Right renal pelvis (tissue), 4 donors: ENCODE measurements around the gene PARPBP. TPM values are rescaled to one million over a fixed set of nuclear protein-coding genes. Genes with fewer than 3 reads are reported as not detected.
"Not testable (repeated sequence)": the region's sequence is repeated elsewhere in the genome, so short reads cannot be mapped to it uniquely, and the experiment has no call there.

Source experiments
- DNase-seq, 4 donors: peaks; one replicate each; pipeline ENCODE4 v3.0.0-alpha.2; 2013; ENCODE audit warnings: low read depth in 4 of 4, low spot score in 3 of 4, missing footprints in 1 of 4
- polyA plus RNA-seq, 4 donors: library from polyadenylated mRNA; unstranded; fragments of 120-200 nt; gene quantifications; one replicate each; pipeline ENCODE4 v1.2.1, GENCODE V29; 2013; ENCODE audit not compliant: insufficient read length in 4 of 4

PARPBP gene
- polyA plus RNA-seq, 4 donors: 12.4 to 15.9 (median 13.8) TPM

DNA sequence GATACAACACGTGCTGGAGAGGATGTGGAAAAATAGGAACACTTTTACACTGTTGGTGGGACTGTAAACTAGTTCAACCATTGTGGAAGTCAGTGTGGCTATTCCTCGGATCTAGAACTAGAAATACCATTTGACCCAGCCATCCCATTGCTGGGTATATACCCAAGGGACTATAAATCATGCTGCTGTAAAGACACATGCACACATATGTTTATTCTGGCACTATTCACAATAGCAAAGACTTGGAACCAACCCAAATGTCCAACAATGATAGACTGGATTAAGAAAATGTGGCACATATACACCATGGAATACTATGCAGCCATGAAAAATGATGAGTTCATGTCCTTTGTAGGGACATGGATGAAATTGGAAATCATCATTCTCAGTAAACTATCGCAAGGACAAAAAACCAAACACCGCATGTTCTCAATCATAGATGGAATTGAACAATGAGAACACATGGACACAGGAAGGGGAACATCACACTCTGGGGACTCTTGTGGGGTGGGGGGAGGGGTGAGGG, 27.1 kb downstream of the PARPBP start:
- not testable (repeated sequence) for DNase-seq

DNA sequence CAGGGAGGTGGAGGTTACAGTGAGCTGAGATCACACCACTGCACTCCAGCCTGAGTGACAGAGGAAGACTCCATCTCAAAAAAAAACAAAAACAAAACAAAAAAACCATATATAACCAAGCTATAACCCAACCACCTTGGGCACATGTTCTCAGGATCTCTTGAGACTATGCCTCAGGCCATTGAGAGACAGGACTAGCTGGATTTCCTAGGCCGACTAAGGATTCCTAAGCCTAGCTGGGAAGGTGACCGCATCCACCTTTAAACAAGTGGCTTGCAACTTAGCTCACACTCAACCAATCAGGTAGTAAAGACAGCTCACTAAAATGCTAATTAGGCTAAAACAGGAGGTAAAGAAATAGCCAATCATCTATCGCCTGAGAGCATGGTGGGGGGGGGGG, 35.2 kb downstream of the PARPBP start:
- DNase-seq: not testable (repeated sequence)

DNA sequence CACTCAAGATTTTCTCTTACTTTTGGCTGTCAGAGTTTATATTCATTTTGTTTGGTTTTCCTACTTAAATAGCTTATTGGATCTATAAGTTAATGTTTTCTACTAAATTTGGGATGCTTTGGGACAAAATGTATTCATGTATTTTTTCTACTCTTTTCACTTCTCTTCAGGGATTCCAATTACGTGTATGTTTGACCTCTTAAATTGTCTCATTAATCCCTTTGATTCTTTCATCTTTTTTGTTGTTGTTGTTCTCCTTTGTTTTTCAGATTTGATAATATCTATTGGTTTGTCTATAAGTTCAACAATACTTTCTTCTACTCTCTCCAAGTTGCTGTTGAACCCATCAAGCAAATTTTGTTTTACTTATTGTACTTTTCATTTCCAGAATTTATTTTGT, 43.4 kb downstream of the PARPBP start:
- DNase-seq: no peak

DNA sequence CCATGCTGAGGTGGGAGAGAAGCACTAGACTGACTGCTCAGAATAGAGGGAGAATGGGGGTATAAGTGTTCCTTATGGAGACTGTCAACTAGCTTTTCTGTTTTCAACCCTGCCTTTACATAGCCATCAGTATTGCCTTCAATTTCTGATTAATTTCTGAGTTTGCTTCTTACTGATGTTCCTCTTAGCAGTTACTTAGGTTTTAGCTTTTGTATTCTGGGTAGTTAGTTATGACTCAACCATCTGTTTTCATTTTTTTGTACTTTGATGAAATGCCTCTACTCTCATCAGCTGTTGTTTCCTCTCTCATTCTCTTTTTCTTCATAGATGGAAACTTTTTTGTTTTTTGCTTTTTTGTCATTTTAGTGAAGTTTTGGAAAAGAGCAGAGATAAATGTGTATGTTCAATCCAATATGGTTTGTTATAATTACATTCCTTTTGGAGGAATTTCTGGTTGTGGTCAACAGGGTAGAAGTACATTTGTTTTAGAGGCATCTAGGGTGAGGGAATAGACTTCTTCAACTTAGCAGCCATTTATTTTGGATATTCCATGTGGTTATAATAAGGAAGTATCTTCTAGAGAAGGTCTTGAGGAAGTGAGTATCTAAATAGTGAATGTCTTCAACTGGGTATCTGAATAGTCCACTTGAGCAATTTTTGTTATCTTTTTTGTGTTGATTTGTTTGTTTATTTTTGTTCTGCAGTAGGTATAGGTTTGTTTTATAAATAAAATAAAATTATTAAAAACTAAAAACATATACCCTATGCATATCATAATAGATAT, 48.0 kb downstream of the PARPBP start:
- DNase-seq: no peak

DNA sequence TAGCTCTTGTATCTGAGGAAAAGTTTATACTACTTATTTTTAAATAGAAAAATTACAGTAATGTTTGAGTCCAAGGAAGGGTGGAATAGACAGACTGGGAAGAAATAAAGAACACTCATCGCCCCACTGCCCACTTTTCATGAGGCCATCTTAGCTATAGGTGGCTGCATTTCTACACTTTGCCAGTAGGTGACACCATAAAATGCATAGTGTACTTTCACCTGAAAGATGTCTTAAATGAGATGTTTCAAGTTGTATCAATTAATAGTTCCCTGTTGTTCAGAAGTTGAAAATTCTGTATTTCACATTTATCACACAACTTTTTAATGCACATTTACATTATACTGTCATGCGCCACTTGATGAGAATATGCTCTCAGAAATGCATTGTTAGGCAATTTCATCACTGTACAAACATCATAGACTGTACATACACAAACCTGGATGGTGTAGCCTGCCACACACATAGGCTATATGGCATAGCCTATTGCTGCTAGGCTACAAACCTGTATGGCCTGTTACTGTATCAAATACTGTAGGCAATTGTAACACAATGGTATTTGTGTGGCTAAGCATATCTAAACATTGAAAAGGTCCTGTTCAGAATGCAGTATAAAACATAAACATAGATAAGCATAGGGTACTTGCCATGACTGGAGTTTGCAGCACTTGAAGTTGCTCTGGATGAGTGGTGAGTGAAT, 50.1 kb downstream of the PARPBP start:
- DNase-seq: peak in 1 of 4 donors; percentile 3

DNA sequence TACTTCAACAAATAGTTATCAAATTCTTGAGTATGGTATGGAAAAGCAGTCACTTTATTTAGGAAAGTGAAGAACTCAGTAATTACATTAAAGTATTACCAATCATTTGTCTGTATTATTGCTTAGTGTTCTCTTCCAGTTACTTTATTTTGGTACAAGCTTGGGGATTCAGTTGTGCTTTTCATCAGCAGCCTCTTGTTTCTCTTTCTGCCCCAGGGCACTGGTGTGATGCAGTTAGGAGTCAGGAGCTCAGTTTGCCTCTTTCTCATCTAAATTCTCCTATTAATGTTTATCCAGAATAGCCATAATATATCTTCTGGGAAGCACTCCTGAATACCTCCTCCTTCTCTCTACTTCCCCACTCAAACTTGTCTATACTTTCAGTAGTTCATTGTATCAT, 52.0 kb downstream of the PARPBP start:
- DNase-seq: no peak

DNA sequence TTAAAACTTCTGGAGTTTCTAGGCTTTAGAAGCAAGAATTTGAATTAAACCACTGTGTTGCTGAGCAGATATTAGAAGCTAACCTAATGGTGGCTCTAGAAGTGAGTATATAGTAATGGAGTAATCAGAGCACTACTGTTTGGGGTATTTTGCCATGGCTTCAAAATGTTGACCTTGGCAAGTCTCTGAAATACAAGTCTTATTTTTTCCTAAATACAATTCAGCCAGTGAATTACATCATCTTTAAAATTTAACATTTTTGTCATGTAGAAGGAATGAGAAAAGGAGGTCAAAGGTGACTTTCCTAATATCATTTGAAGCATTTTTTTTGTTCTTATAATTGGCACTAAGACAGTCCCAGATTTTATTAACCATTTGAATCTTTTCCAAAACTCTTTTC, 52.5 kb downstream of the PARPBP start:
- DNase-seq: no peak

DNA sequence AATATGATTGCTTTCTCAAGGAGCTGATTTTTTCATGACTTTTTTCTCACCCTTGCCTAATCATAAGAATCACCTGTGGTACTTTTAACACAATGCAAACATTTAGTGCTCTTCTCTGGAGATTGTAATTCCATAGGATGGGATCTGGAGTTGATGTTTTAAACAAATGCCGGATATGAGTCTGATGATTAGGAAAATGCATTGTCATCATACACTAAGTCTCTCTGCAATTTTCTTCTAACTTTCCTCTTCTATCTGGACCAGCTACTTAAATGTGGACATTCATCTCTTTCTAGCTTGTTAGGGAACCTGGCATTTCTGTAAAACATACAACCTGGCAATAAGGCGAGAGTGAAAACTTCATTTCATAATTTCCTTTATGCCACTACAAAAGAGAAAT, 54.1 kb downstream of the PARPBP start:
- no peak for DNase-seq

DNA sequence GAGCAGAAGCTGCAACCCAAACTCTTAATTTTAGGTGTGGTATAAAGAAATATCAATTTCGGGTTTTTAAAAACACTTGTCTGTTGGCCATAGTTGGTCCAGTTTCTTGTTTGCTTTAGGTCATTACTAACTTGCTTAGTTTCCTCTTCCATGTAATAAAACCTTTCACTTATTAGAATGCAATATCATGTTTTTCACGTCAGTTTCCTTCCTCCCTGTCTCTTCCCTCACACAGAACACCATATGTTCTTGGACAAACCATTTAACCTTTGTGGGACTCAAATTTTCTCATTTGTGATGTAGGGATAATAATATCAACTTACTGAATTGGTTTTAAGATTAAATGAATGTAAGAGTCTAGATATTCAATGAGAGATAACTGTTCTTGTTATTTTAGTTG, 54.8 kb downstream of the PARPBP start:
- no peak for DNase-seq

DNA sequence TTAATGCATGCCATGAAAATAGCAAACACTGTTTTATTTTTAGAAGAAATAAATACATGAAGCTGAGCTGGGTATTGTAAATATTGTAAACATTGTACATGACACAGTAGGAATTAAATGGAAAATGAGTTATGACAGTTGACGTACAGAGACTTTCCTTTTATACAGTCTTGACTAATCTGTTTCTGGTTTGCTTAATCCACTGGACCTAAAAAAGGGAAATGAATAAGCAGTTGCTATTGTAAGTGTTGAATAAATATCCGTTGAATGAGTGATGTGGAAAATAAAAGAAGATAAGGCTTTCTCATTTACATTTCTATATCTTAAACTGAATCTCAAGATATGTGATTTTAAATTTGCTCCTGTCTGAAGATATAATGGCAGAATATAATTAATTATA, 62.7 kb downstream of the PARPBP start:
- DNase-seq: no peak

DNA sequence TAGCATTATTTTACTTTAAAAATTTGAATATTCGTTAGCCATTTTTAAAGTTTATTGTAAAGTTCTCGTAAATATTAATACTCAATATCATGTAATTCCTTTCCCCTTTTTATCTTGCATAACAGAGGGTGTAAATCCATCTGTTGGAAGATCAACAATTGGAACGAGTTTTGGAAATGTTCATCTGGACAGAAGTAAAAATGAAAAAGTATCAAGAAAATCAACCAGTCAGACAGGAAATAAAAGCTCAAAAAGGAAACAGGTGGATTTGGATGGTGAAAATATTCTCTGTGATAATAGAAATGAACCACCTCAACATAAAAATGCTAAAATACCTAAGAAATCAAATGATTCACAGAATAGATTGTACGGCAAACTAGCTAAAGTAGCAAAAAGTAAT, 75.8 kb downstream of the PARPBP start:
- DNase-seq: no peak

DNA sequence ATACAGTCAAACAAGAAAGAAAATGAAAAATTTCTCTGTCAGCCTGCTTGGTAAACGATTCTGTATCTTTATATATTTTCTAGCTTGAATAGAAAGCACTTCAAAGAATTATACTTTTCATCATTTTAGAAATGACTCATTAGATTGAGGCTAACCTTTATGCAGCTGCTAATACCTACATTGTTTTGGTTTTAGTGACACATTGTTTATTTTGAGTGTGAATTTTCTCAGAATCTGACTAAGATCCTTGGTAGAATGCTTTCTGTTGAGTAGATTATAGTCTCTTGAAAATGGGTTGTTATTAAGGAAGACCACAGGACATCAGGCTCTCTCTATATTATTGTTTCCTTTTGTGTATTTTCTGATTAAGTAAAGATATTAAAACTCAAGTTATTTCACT, 77.8 kb downstream of the PARPBP start, which contains the start of gene PMCH:
Gene PMCH (minus strand): TSS at position 45 of the 400 bp plus-strand sequence. CDS start 63 bp downstream, outside the sequence.
- no peak for DNase-seq

DNA sequence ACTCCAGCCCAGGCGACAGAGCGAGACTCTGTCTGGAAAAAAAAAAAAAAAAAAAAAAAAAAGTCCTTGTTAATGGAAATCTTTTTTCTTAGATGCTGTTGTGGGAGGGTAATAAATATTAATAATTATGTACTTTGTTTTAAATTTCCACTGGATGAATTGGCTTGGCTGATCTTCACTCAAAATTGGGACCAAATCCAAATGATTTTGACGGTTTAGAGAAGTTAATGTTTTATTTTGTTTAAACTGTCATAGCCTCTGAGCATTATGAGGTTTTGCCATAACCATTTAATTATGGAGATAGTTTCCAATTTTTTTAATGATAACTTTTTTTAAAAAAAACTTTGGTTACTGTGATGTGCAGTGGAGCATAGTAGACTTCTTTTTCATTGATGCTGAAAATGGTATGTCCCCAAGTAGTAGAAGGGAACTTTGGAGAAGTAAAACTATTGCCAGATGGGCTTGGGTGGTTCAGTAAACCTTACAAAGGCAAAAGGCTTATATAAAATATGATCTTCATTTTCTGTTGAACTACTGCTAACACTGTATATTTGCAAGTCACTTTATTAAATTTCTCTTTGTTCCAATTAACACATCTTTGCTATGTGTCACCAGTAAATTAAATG, 81.6 kb downstream of the PARPBP start:
- DNase-seq: no peak

DNA sequence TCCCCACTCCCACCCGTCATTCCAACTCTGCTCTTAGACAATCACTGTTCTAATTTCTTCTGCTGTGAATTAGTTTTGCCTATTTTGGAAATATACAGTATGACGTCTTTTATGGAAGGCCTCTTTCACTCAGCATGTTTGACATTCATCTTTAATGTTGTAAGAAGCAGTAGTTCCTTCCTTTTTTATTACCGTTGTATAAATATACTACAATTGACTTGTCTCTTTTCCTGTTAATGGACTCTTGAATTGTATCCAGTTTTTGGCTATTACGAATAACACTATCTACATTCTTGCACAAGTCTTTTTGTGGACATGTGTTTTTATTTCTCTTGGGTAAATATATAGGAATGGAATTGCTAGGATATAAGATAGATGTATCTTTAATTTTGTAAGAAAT, 82.6 kb downstream of the PARPBP start:
- DNase-seq: no peak

DNA sequence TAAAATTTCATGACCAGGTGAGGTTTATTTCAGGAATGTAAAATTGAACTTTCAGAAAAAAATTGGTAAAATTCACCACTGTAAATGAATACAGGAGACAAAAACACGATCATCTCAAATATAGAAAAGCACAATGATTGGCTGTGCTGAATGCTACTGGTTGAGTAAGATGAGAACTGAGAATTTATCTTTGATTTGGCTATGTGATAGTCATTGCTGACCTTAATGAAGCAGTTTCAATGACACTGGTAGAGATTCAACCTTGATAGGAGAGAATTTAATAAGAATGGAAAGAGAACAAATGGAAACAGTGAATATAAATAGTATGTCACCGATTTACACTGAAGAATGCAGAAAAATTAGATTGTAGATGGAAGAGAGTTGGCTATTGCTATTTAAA, 84.0 kb downstream of the PARPBP start:
- no peak for DNase-seq

DNA sequence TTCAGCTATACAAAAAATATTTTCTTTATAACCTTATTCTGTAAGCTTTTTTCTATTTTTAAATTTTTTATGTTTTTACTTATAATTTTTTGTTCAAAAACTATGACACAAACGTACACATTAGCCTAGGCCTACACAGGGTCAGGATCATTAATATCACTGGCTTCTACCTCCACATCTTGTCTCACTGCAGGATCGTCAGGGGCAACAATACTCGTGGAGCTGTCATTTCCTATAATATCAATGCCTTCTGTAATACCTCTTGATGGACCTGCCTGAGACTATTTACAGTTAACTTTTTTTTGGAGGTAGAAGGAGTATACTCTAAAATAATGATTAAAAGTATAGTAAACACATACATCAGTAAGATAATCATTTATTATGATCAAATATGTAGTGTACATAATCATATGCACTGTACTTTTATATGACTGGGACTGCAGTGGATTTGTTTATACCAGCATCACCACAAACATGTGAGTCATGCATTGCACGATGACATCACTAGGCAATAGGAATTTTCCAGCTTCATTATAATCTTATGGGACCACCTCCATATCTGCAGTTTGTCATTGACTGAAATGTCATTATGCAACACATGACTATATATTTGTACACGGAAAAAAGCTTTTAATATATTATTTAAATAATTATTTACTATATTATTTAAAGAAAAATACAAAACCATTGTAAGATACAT, 96.2 kb downstream of the PARPBP start:
- DNase-seq: no peak

DNA sequence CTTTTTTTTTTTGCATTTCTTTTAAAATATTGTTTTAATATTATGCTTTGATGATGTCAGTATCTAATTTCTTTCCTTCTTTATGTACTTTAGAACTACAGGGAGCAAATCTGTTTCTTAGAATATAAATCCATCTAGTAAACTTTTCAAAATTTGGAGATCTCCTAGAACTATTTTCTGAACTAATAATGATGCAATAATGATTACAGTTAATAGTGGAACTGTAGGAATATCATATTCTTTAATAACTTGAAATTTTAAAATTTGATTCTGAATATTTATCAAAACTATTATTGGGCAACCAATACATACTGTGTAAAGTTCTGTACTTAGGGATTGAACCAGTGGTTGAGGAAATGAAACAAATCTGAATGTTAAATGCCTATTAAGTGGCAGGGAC, 100.8 kb downstream of the PARPBP start:
- DNase-seq: no peak

DNA sequence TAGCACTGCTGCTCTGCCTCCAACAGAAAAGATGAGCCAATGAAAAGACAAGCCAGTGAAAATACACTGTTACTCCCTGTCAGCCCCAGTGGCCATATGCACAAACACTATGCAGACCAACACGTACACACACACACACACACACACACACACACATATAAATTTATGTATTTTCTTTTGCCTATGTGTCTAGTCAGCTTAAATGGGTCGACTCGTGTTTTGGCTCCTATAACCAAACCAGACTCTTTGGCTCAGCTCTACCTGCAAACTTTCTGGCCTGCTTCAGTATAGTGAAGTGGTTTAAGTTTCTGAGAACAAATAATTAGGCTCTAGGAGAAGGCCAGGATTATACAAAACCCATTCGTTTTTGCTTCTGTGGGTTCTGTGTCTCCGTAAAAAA, 108.0 kb downstream of the PARPBP start:
- no peak for DNase-seq

DNA sequence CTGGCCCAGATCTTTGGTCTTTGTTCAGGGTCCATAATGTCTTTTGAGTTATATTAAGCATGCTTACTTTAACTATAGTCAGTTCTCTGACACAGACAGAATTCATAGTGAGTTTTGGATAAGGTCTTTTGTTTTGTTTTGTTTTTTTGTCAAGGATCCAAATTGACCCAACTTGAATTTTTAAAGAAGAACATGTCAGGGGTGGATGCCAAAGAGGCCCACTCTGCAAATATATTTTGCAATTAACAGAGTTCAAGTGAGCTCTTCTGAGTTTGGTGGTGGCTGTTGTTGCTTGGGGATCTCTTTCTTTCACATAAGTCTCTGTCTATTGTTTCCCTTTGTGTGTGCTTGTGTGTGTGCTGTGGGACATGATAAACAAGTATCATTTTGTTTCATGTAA, 112.1 kb downstream of the PARPBP start:
- DNase-seq: no peak

DNA sequence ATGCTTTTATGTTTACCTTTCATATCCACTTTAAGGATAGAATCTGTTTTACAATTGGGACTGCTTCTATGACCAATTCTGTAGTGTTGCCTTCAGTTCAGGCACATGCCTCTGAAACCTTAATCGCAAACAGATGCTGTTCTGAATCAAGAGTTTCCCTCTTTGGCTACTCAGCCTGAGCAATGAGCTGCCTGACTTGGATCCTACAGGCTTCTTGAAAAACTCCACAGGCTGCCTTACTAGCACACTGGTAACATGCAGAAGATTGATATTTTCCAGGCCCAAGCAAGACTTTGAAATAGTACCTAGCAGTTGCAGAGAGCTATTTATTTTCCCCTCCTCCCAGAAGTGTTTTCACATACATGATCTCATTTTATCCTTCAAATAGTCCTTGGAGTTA, 112.5 kb downstream of the PARPBP start:
- DNase-seq: peak in 1 of 4 donors; percentile 10

DNA sequence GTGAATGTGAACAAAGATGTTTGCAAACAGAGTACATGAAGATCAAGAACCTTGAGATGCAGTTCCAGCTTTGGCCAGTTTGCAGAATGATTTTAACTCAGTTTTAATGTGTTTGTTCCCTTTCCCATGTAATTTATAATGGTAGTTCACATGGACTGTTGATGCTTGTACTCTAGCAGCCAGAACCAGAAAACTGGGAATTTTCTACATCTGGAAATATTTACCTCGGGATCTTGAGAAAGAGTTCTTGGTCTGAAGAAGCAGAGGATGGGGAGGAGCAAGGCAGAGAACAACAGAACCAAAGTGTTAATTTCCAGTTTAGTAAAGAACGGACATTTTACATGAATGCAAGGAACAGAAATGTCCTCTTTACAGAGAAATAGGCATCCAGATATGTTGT, 114.6 kb downstream of the PARPBP start:
- DNase-seq: no peak
